IMR-90 (cell line): ENCODE measurements around the gene NPAS3. TPM values are rescaled to one million over a fixed set of nuclear protein-coding genes. Genes with fewer than 3 reads are reported as not detected.

ENCODE experiments used
- ATAC-seq: fragments of 200-7000 bp; cut with Tn5 transposase; 2 replicates; pipeline ENCODE4 v1.9.1; 2020; ENCODE audit warnings: low read depth, mild to moderate bottlenecking, moderate library complexity
- BruUV-seq: library from RNA; stranded (reverse); fragments of 400-500 nt; replicated peaks from 2 replicates; lab custom pipeline; 2021; lab: Mats Ljungman, UMichigan
- CTCF ChIA-PET: fragments of 300-600 bp; formaldehyde crosslinking; extraction: SDS; loops from one replicate; lab custom pipeline; 2021; ENCODE audit warnings: antibody characterized with exemption; lab: Yijun Ruan, JAX
- POLR2A ChIA-PET: fragments of 300-600 bp; sonication (Branson Sonifier 250); formaldehyde crosslinking; loops from one replicate; lab custom pipeline; 2022; ENCODE audit warnings: antibody characterized with exemption; ENCODE audit not compliant: unreplicated experiment; lab: Charles Lee
- DNase-seq: peaks from one replicate; pipeline ENCODE4 v3.0.0; 2013
- H2AFZ ChIP-seq: replicated peaks from 2 replicates; pipeline ENCODE3; 2013; ENCODE audit warnings: low read length, mild to moderate bottlenecking; ENCODE audit not compliant: poor library complexity
- H2AK5ac ChIP-seq: 2 replicates; pipeline ENCODE4 v1.6.1; 2013; ENCODE audit warnings: low read depth, low read length, inconsistent platforms
- H2AK9ac ChIP-seq: replicated peaks from 2 replicates; pipeline ENCODE3; 2013; ENCODE audit warnings: mild to moderate bottlenecking, low read depth, low read length, moderate library complexity; ENCODE audit not compliant: poor library complexity
- H2BK120ac ChIP-seq: 2 replicates; pipeline ENCODE4 v1.6.1; 2013; ENCODE audit warnings: low read depth, low read length, inconsistent platforms
- H2BK15ac ChIP-seq: 3 replicates; pipeline ENCODE4 v1.6.1; 2013; ENCODE audit warnings: low read depth, low read length, inconsistent platforms
- H2BK20ac ChIP-seq: 2 replicates; pipeline ENCODE4 v1.6.1; 2013; ENCODE audit warnings: low read depth, mild to moderate bottlenecking, inconsistent platforms, low read length, moderate library complexity
- H2BK5ac ChIP-seq: 2 replicates; pipeline ENCODE4 v1.6.1; 2013; ENCODE audit warnings: mild to moderate bottlenecking, low read depth, low read length, inconsistent platforms; ENCODE audit not compliant: poor library complexity, severe bottlenecking
- H3K14ac ChIP-seq: replicated peaks from 2 replicates; pipeline ENCODE4 v1.6.1; 2013; ENCODE audit warnings: low read depth, low read length, inconsistent platforms
- H3K18ac ChIP-seq: 2 replicates; pipeline ENCODE4 v1.6.1; 2013; ENCODE audit warnings: low read depth, low read length, control low read depth
- H3K23ac ChIP-seq: 2 replicates; pipeline ENCODE4 v1.6.1; 2013; ENCODE audit warnings: low read depth, low read length, inconsistent platforms
- H3K27ac ChIP-seq: 2 replicates; pipeline ENCODE4 v1.5.1; 2013; ENCODE audit warnings: mild to moderate bottlenecking, control low read depth, low read length; ENCODE audit not compliant: insufficient read depth
- H3K27me3 ChIP-seq: 2 replicates; pipeline ENCODE4 v1.6.1; 2013; ENCODE audit warnings: low read length; ENCODE audit not compliant: control insufficient read depth, insufficient read depth
- H3K36me3 ChIP-seq: 2 replicates; pipeline ENCODE4 v1.6.1; 2013; ENCODE audit warnings: low read length, mixed read lengths; ENCODE audit not compliant: control insufficient read depth, insufficient read depth
- H3K4ac ChIP-seq: 2 replicates; pipeline ENCODE4 v1.6.1; 2013; ENCODE audit warnings: low read depth, low read length, inconsistent platforms
- H3K4me1 ChIP-seq: 2 replicates; pipeline ENCODE4 v1.6.1; 2013; ENCODE audit warnings: low read length, mixed read lengths; ENCODE audit not compliant: control insufficient read depth, insufficient read depth
- H3K4me2 ChIP-seq: 2 replicates; pipeline ENCODE4 v1.6.1; 2013; ENCODE audit warnings: low read depth, mild to moderate bottlenecking, control low read depth, low read length, moderate library complexity
- H3K4me3 ChIP-seq: 2 replicates; pipeline ENCODE4 v1.5.1; 2013; ENCODE audit warnings: low read depth, mild to moderate bottlenecking, control low read depth, low read length, moderate library complexity; ENCODE audit not compliant: insufficient read depth
- H3K56ac ChIP-seq: 2 replicates; pipeline ENCODE4 v1.6.1; 2013; ENCODE audit warnings: low read length, inconsistent platforms; ENCODE audit not compliant: insufficient read depth; ENCODE audit errors: extremely low read depth
- H3K79me1 ChIP-seq, 2 experiments: 2 replicates each; pipeline ENCODE4 v1.6.1; 2013; ENCODE audit warnings: low read length in 2 of 2, inconsistent platforms in 1 of 2, low read depth in 1 of 2
- H3K9ac ChIP-seq: 2 replicates; pipeline ENCODE4 v1.6.1; 2013; ENCODE audit warnings: low read depth, low read length, control low read depth
- H3K9me1 ChIP-seq: 2 replicates; pipeline ENCODE4 v1.6.1; 2013; ENCODE audit warnings: low read length, inconsistent platforms; ENCODE audit not compliant: insufficient read depth
- H3K9me3 ChIP-seq: 2 replicates; pipeline ENCODE4 v1.6.1; 2013; ENCODE audit warnings: low read length; ENCODE audit not compliant: control insufficient read depth, insufficient read depth
- H4K20me1 ChIP-seq: 2 replicates; pipeline ENCODE4 v1.6.1; 2013; ENCODE audit warnings: low read length, inconsistent platforms; ENCODE audit not compliant: insufficient read depth
- H4K5ac ChIP-seq: 2 replicates; pipeline ENCODE4 v1.6.1; 2013; ENCODE audit warnings: mild to moderate bottlenecking, low read depth, low read length, control low read depth
- H4K8ac ChIP-seq, 2 experiments: 2 replicates each; pipeline ENCODE4 v1.6.1; 2013; ENCODE audit warnings: low read depth in 2 of 2, low read length in 2 of 2, control low read depth in 1 of 2, inconsistent platforms in 1 of 2
- H4K91ac ChIP-seq: 2 replicates; pipeline ENCODE4 v1.6.1; 2013; ENCODE audit warnings: low read depth, low read length, inconsistent platforms; ENCODE audit not compliant: insufficient read depth
- BHLHE40 ChIP-seq: fragments of 150-350 bp; IDR thresholded peaks from 2 replicates; pipeline ENCODE4 v1.6.1; 2016; ENCODE audit warnings: mild to moderate bottlenecking, low read depth, low read length
- CEBPB ChIP-seq: IDR thresholded peaks from 2 replicates; pipeline ENCODE4 v1.6.1; 2012; ENCODE audit warnings: low read depth, low read length, improper control_type of control experiment
- CHD1 ChIP-seq: IDR thresholded peaks from 2 replicates; pipeline ENCODE4 v1.6.1; 2012; ENCODE audit warnings: low read depth, low read length, improper control_type of control experiment
- MAZ ChIP-seq: IDR thresholded peaks from 2 replicates; pipeline ENCODE4 v1.6.1; 2012; ENCODE audit warnings: low read depth, mild to moderate bottlenecking, low read length, improper control_type of control experiment, moderate library complexity, borderline replicate concordance
- MXI1 ChIP-seq: IDR thresholded peaks from 2 replicates; pipeline ENCODE4 v1.6.1; 2012; ENCODE audit warnings: low read depth, mild to moderate bottlenecking, low read length, moderate library complexity, borderline replicate concordance
- NFE2L2 ChIP-seq: fragments of 150-350 bp; IDR thresholded peaks from 2 replicates; pipeline ENCODE4 v1.6.1; 2016; ENCODE audit warnings: low read depth, mild to moderate bottlenecking, low read length
- RAD21 ChIP-seq: IDR thresholded peaks from 2 replicates; pipeline ENCODE4 v1.6.1; 2012; ENCODE audit warnings: low read length, improper control_type of control experiment
- RCOR1 ChIP-seq: IDR thresholded peaks from 2 replicates; pipeline ENCODE4 v1.6.1; 2012; ENCODE audit warnings: mild to moderate bottlenecking, low read length, improper control_type of control experiment; ENCODE audit not compliant: insufficient replicate concordance
- RFX5 ChIP-seq: IDR thresholded peaks from 2 replicates; pipeline ENCODE4 v1.8.0; 2012; ENCODE audit warnings: low read depth, mild to moderate bottlenecking, low read length, moderate library complexity
- SMC3 ChIP-seq: fragments of 150-350 bp; IDR thresholded peaks from 2 replicates; pipeline ENCODE4 v1.6.1; 2016; ENCODE audit warnings: low read depth, mild to moderate bottlenecking, antibody characterized with exemption, low read length, moderate library complexity
- WGBS, 2 experiments: methylation state at CpG; one replicate each; pipeline versions ENCODE4 v1.1.5 to v1.1.7; 2013; ENCODE audit warnings: missing lambda C conversion rate in 2 of 2; ENCODE audit not compliant: insufficient read length in 1 of 2; ENCODE audit errors: extremely low coverage in 2 of 2; 5-methylcytosine and 5-hydroxymethylcytosine counted together
- dilution Hi-C: fragments of 300-500 bp; cut with HindIII; formaldehyde crosslinking; loops from one replicate; pipeline ENCODE4 v1.14.3; 2018; ENCODE audit warnings: low sequenced_read_pairs; ENCODE audit not compliant: unreplicated experiment
- in situ Hi-C: fragments of 300-500 bp; cut with MboI; formaldehyde crosslinking; loops from 3 replicates; pipeline ENCODE4 v1.14.3; 2019; ENCODE audit warnings: low sequenced_read_pairs, inconsistent platforms, mixed read lengths
- intact Hi-C: fragments of 100-400 bp; cut with micrococcal nuclease; formaldehyde crosslinking; loops from 2 replicates; pipeline ENCODE4 v1.10.0; 2022
- polyA plus RNA-seq, 3 experiments: library from polyadenylated mRNA; depleted of rRNA; stranded (reverse); fragments of >200 nt; gene quantifications; 2 replicates each; pipeline ENCODE4 v1.2.3, GENCODE V29; 2012; ENCODE audit warnings: low replicate concordance in 1 of 3
- total RNA-seq: library from RNA; depleted of rRNA; stranded (reverse); fragments of >200 nt; gene quantifications from 2 replicates; pipeline ENCODE4 v1.2.3, GENCODE V29; 2012
- TF ChIP-seq, protein P1 (sequence below): conservative IDR thresholded peaks from 2 replicates; pipeline ENCODE4 v1.5.1; 2012; ENCODE audit warnings: mild to moderate bottlenecking, low read depth, low read length, improper control_type of control experiment

NPAS3 gene
- total and polyA plus RNA-seq, 2 of the 4 experiments (the other 2 are of a cell fraction) = not detected

DNA sequence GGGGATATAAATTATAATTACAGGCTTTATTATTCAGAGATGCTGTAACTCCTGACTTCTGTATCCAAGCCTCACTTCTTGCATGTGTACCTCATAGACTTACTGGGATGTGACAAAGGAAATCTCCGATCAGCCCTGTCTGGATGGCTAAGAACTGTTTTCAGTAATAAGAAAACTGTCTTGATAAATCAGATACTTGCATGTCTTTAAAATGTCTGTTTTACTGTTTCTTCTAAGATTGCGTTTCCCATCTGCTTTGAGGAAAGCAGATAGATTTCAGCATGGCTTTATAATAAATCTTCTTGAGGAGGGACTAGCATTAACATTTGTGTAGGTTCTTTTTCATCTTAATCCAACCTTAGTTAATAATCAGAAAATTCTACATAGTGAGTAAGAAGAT is 616.3 kb downstream of the NPAS3 start:
- H3K9me1 ChIP-seq = no peaks in the 10 kb centered on the region
- TF ChIP-seq SMC3 (no peak), CHD1 (no peak), RAD21 (no peak), MAZ (no peak), CEBPB (no peak), BHLHE40 (no peak), MXI1 (no peak), RCOR1 (no peak), RFX5 (no peak), NFE2L2 (no peak)
- TF ChIP-seq, protein P1, sequence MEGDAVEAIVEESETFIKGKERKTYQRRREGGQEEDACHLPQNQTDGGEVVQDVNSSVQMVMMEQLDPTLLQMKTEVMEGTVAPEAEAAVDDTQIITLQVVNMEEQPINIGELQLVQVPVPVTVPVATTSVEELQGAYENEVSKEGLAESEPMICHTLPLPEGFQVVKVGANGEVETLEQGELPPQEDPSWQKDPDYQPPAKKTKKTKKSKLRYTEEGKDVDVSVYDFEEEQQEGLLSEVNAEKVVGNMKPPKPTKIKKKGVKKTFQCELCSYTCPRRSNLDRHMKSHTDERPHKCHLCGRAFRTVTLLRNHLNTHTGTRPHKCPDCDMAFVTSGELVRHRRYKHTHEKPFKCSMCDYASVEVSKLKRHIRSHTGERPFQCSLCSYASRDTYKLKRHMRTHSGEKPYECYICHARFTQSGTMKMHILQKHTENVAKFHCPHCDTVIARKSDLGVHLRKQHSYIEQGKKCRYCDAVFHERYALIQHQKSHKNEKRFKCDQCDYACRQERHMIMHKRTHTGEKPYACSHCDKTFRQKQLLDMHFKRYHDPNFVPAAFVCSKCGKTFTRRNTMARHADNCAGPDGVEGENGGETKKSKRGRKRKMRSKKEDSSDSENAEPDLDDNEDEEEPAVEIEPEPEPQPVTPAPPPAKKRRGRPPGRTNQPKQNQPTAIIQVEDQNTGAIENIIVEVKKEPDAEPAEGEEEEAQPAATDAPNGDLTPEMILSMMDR = no peak
- H3K56ac ChIP-seq = no peak overlapping the region
- CTCF ChIA-PET = no interaction called here
- H3K4me2 ChIP-seq = no peak overlapping the region
- H2AK5ac ChIP-seq = no peak overlapping the region
- in situ Hi-C loops = no loop called here
- no peaks in the 10 kb centered on the region for H3K9me3 ChIP-seq
- no peak overlapping the region for H3K23ac ChIP-seq
- no peak overlapping the region for H3K4me3 ChIP-seq
- no peak overlapping the region for H3K18ac ChIP-seq
- H2BK15ac ChIP-seq = no peak overlapping the region
- H3K4ac ChIP-seq = no peak overlapping the region
- dilution Hi-C loops = no loop called here
- H3K27me3 ChIP-seq = no peaks in the 10 kb centered on the region
- no peak overlapping the region for H2BK120ac ChIP-seq
- no peak overlapping the region for H3K9ac ChIP-seq
- no peak overlapping the region for H4K91ac ChIP-seq
- DNase-seq (no peak), ATAC-seq (no peak)
- H3K36me3 ChIP-seq = no peaks in the 10 kb centered on the region
- WGBS, 2 experiments = no CpG with 5 or more reads among the region's 2 CpGs
- H2AK9ac ChIP-seq = no peak overlapping the region
- no peaks in the 10 kb centered on the region for H4K20me1 ChIP-seq
- no peak overlapping the region for H3K27ac ChIP-seq
- no peak overlapping the region for H3K14ac ChIP-seq
- no peak overlapping the region for H2BK5ac ChIP-seq
- no TSS peak for BruUV-seq
- POLR2A ChIA-PET = no interaction called here
- no peak overlapping the region for H2AFZ ChIP-seq
- H3K4me1 ChIP-seq = no peaks in the 10 kb centered on the region
- intact Hi-C loops = no loop called here
- no peak overlapping the region for H2BK20ac ChIP-seq
- no peak overlapping the region for H4K5ac ChIP-seq
- no peaks in the 10 kb centered on the region for H3K79me1 ChIP-seq
- no peak overlapping the region for H4K8ac ChIP-seq
